Natural killer cell treated with Interleukin-12 subunit alpha and Interleukin-12 subunit beta and Interleukin-15 and Interleukin-18, amount 100 ng/mL, for 72 hours (primary cell): ENCODE data around the gene SGSM2. TPM values are rescaled to one million over a fixed set of nuclear protein-coding genes. Genes with fewer than 3 reads are reported as not detected.

Experiments
- ATAC-seq, 2 donors: fragments of 150-1000 bp; cut with Tn5 transposase in 1 of 2; sonication (Bioruptor Pico), chemical (Tn5 transposase) in 1 of 2; 2 replicates each; pipeline ENCODE4 v1.10.0; 2021
- DNase-seq: peaks from one replicate; pipeline ENCODE4 v3.0.0; 2022; ENCODE audit warnings: low spot score
- H3K27ac Mint-ChIP-seq, 2 donors: 1 replicate in 1 of 2; 2 replicates in 1 of 2; pipeline ENCODE4 v1.8.0; 2022; ENCODE audit warnings: mixed read lengths in 2 of 2, mild to moderate bottlenecking in 1 of 2, moderate library complexity in 1 of 2
- H3K27me3 Mint-ChIP-seq, 2 donors: 1 replicate in 1 of 2; 2 replicates in 1 of 2; pipeline ENCODE4 v1.8.0; 2022; ENCODE audit warnings: mixed read lengths in 2 of 2
- H3K36me3 Mint-ChIP-seq: one replicate; pipeline ENCODE4 v1.8.0; 2022; ENCODE audit warnings: mixed read lengths
- H3K4me1 Mint-ChIP-seq, 2 donors: 1 replicate in 1 of 2; 2 replicates in 1 of 2; pipeline ENCODE4 v1.8.0; 2022; ENCODE audit warnings: low read depth in 2 of 2, mixed read lengths in 2 of 2, mild to moderate bottlenecking in 1 of 2
- H3K4me3 Mint-ChIP-seq: one replicate; pipeline ENCODE4 v1.8.0; 2022; ENCODE audit warnings: mixed read lengths
- H3K9me3 Mint-ChIP-seq: 2 replicates; pipeline ENCODE4 v1.8.0; 2022; ENCODE audit warnings: mixed read lengths
- total RNA-seq, 2 donors: library from RNA; stranded (reverse); gene quantifications; one replicate each; pipeline ENCODE4 v1.2.3, GENCODE V29; 2022

The SGSM2 gene
- total RNA-seq, 2 donors from 2014 or later = 16.6 to 54.8 TPM

DNA sequence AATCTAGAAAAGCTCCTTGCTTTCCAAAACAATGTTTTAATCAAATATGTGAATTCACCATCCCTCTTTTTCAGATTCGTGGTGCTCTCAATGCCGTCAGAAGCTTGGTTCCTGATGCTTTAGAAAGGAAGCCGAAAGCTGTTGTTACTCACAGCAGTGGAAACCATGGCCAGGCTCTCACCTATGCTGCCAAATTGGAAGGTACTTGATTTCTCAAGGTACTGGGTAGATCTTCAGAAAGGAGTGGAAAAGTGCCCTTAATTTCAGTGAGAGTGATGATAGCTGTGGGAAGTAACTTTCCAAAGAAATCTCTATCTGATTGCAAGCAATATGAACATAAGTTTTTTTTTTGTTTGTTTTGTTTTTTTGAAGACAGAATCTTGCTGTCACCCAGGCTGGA, 19.5 kb upstream of the SGSM2 start:
- H3K4me3 Mint-ChIP-seq = no peak overlapping the region
- H3K27me3 Mint-ChIP-seq = no peaks in the 10 kb centered on the region
- DNase-seq (no peak), ATAC-seq (no peak)
- H3K9me3 Mint-ChIP-seq = no peaks in the 10 kb centered on the region
- H3K27ac Mint-ChIP-seq = no peak overlapping the region
- no peaks in the 10 kb centered on the region for H3K4me1 Mint-ChIP-seq
- H3K36me3 Mint-ChIP-seq = peaks cover 5% of the 10 kb centered on the region

DNA sequence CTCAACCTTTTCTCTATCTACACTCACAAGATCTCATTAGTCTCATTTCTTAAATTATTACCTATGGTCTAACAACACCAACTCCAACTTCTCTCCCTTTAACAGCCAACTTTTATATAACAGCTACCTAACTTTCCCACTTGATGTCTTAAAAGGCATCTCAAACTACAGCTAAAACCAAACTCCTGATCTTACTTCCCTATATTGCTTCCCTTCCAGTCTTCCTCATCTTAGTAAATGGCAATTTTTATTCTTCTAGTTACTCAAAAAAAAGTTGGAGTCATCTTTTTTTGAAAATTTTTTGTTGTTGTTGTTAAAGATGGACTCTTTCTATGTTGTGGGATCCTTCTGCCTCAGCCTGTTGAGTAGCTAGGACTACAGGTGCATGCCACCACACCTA, 18.2 kb upstream of the SGSM2 start:
- no peak overlapping the region for H3K27ac Mint-ChIP-seq
- H3K9me3 Mint-ChIP-seq = no peaks in the 10 kb centered on the region
- H3K4me1 Mint-ChIP-seq = no peaks in the 10 kb centered on the region
- H3K27me3 Mint-ChIP-seq = no peaks in the 10 kb centered on the region
- DNase-seq (no peak), ATAC-seq (no peak)
- peaks cover 7% of the 10 kb centered on the region for H3K36me3 Mint-ChIP-seq
- H3K4me3 Mint-ChIP-seq = no peak overlapping the region

DNA sequence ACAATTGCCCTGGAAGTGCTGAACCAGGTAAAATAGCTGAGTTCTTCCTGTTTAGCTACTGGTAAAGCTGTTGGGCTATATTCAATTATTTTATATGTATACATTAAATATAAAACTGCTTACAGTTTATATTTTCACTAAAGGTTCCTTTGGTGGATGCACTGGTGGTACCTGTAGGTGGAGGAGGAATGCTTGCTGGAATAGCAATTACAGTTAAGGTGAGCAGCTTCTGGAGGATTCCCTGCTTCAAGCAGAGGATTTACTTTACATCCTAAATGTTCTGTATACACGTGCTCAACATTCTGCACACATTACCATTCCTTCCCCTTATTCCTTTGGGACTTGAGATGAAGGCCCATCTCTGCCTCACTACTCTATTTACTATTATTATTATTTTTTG, 15.9 kb upstream of the SGSM2 start:
- no peaks in the 10 kb centered on the region for H3K4me1 Mint-ChIP-seq
- no peaks in the 10 kb centered on the region for H3K27me3 Mint-ChIP-seq
- H3K9me3 Mint-ChIP-seq = no peaks in the 10 kb centered on the region
- no peak overlapping the region for H3K27ac Mint-ChIP-seq
- peaks cover 24% of the 10 kb centered on the region for H3K36me3 Mint-ChIP-seq
- DNase-seq (no peak), ATAC-seq (no peak)
- no peak overlapping the region for H3K4me3 Mint-ChIP-seq

DNA sequence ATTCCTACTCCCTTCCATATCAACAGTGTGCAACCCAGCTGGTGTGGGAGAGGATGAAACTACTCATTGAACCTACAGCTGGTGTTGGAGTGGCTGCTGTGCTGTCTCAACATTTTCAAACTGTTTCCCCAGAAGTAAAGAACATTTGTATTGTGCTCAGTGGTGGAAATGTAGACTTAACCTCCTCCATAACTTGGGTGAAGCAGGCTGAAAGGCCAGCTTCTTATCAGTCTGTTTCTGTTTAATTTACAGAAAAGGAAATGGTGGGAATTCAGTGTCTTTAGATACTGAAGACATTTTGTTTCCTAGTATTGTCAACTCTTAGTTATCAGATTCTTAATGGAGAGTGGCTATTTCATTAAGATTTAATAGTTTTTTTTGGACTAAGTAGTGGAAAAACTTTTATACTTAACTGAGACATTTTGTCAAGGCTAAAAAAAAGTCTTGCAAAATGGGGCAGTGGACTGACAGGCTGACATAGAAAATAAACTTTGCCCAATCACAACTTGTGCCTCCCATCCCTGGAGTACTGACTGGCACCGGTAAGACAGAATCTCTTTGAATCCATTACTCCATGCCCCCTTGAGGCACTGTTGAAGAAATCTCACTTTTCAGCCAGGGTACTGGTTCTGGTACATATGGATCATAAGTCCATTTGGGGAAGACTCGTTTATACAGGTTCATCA, 13.5 kb upstream of the SGSM2 start:
- DNase-seq (no peak), ATAC-seq (no peak)
- Mint-ChIP-seq H3K9me3 (no peaks in the 10 kb centered on the region), H3K4me1 (no peaks in the 10 kb centered on the region), H3K27me3 (no peaks in the 10 kb centered on the region), H3K36me3 (peaks cover 24% of the 10 kb centered on the region), H3K4me3 (no peak overlapping the region), H3K27ac (no peak overlapping the region)

DNA sequence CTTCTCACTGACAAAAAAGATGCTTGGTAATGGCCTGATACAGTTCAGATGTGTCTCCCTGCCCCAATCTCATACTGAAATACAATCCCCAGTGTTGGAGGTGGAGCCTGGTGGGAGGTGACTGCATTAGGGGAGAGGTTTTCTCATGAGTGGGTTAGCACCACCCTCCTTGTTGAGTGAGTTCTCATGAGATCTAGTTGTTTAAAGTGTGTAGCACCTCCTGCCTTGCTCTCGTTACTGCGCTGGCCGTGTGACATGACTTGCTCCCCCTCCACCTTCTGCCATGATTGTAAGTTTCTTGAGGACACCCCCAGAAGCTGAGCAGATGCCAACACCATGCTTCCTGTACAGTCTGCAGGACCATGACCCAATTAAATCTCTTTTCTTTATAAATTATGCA, 6.0 kb upstream of the SGSM2 start:
- Mint-ChIP-seq H3K27me3 (no peaks in the 10 kb centered on the region), H3K27ac (no peak overlapping the region), H3K9me3 (no peaks in the 10 kb centered on the region), H3K4me1 (peaks cover 7 to 18% of the 10 kb centered on the region in 2 donors), H3K4me3 (no peak overlapping the region), H3K36me3 (peaks cover 14% of the 10 kb centered on the region)
- DNase-seq (no peak), ATAC-seq (no peak)

DNA sequence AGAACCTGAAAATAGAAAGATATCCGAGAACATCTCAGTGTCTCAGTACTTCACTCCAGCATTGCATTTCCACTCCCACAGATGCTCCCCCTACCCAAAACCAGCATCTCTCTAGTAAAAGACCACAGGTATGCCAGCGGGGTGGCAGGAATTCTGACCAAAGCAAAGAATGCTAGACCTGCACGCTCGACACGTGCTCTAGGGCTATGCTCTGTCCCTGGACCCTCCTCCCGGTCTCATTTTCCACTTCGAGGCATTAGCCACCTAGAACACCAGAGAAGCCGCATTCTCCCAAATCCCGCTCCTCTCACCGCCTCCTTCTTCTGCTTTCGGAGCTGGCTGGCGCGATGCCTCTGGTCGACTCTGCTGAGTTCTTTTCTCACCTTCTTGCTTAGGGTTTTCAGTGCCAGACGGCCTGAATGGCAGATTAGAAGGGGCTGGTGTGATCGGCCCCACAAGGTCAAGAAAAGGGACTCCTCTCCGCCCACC, 1.5 kb upstream of the SGSM2 start:
- DNase-seq = no peak
- peaks cover 6% of the 10 kb centered on the region for H3K36me3 Mint-ChIP-seq
- H3K27me3 Mint-ChIP-seq = no peaks in the 10 kb centered on the region
- peaks cover 0 to 22% of the 10 kb centered on the region in 2 donors for H3K4me1 Mint-ChIP-seq
- no peaks in the 10 kb centered on the region for H3K9me3 Mint-ChIP-seq
- H3K4me3 Mint-ChIP-seq = no peak overlapping the region
- peak overlapping the region; percentile 90 to 95 for H3K27ac Mint-ChIP-seq
- no peak for ATAC-seq

DNA sequence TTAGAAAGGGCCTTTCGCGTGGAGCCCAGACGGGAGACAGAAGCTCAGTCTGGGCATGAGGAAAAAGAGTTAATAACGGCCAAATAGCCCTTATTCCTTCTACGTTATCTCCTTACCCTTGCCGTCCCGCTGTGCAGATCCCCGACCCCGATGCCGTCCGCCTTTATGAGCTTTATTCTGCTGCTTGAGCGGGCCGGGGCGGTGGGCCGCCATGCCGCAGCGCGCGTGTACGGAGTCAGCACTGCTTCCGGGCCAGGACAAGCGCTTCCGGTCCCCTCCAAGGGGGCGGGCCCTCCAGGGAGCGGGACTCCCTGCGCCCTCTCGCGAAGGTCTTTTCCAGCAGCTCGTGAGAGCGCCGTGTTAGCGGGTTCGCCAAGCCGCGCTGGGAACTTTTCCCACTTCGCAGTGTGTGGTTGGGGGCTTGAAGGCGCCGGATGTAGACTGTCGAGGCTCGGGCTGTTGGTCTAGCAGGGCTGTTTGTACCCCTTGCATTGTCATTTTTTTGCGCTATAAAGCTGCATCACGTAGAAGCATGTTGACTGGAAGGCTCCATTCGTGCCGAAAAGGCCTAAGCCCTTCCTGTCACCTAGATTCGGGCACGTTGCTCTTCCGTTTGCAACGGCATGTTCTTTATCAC, 968 bp upstream of the SGSM2 start, which contains the start of gene TSR1:
TSS of gene TSR1 (minus strand) at position 243 of the 637 bp plus-strand sequence. CDS start at position 213, 30 bp downstream.
- peaks cover 0 to 22% of the 10 kb centered on the region in 2 donors for H3K4me1 Mint-ChIP-seq
- no peaks in the 10 kb centered on the region for H3K9me3 Mint-ChIP-seq
- peaks cover 6% of the 10 kb centered on the region for H3K36me3 Mint-ChIP-seq
- no peaks in the 10 kb centered on the region for H3K27me3 Mint-ChIP-seq
- DNase-seq (peak; percentile 95), ATAC-seq (peak; percentile 94 to 97)
- H3K4me3 Mint-ChIP-seq = no peak within 1 kb of the TSS
- peak within 1 kb of the TSS; percentile 90 to 95 for H3K27ac Mint-ChIP-seq

DNA sequence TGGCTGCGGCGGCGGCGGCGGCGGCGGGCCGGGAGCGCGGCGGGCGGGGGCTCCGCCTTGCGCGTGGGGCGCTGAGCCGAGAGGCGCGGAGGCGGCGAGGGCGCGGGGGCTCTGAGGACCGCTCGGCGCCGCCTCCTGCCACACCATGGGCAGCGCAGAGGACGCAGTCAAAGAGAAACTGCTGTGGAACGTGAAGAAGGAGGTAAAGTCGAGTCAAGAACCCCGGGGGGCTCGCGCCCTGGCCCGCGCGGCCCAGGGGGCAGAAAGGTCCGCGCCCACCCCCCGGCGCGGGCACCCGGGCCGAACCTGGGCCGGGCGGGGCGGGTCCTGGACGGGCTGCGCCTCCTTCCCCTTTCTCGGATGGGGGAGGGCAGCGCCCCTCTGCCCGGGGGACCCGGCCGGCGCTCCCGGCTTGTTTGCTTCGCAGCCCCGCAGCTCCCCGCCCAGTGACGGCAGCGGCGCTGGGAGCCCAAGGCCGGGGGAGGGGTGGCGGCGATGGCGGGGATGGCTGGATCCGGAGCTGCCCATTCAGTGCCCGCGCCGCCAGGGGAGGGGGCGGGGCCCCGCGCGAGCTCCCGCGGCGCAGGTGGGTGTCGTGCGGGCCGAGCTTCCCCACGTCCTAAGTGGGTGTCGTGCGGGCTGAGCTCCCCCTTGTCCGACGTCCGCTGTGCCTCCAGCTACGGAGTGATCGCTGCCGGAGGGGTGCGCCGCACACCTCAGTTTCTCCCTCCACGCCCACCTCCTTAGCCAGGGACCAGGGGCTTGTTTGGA, 428 bp downstream of the SGSM2 start:
- no peaks in the 10 kb centered on the region for H3K27me3 Mint-ChIP-seq
- H3K4me1 Mint-ChIP-seq = peaks cover 0 to 22% of the 10 kb centered on the region in 2 donors
- H3K4me3 Mint-ChIP-seq = peak overlapping the region; percentile 80
- DNase-seq (peak; percentile 68), ATAC-seq (peak; percentile 59 to 68)
- H3K9me3 Mint-ChIP-seq = no peaks in the 10 kb centered on the region
- H3K27ac Mint-ChIP-seq = peak overlapping the region in 1 of 2 donors; percentile 43
- peaks cover 6% of the 10 kb centered on the region for H3K36me3 Mint-ChIP-seq

DNA sequence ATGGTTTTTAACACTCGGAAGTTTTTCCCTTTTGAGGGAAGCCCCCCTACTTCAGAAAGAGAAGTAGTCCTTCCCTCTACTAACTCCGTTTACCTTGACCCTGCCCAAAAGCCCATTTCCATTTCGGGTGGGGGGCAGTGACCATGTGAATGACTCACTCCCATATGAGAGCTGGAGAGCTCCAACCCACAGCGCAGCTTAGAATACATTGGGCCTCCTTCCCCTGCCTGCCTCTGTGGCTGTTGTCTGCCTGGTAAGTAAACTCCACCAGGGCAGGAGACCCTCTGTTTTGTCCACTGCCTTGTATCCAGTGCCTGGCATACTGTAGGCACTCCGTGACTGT, 985 bp downstream of the SGSM2 start:
- H3K9me3 Mint-ChIP-seq = no peaks in the 10 kb centered on the region
- no peak for DNase-seq
- peak overlapping the region; percentile 35 to 43 for H3K27ac Mint-ChIP-seq
- no peak for ATAC-seq
- H3K36me3 Mint-ChIP-seq = peaks cover 6% of the 10 kb centered on the region
- H3K4me3 Mint-ChIP-seq = peak overlapping the region; percentile 80
- H3K27me3 Mint-ChIP-seq = no peaks in the 10 kb centered on the region
- H3K4me1 Mint-ChIP-seq = peaks cover 0 to 22% of the 10 kb centered on the region in 2 donors

DNA sequence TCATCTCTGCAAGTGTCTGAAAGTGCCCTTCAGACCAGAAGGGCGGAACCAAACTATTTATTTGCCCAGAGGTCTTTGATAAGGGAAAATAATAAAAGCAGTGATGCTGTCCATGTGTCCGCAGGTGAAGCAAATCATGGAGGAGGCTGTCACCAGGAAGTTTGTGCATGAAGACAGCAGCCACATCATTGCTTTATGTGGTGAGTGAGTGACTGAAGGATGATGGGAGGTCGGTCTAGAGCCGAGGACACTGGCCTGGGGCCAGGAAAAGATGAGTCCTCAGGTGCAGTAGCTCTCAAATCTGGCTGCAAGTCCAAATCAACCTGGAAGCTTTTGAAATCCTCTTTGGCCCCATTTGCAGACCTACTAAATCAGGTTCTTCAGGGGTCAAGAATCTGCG, 6.1 kb downstream of the SGSM2 start:
- H3K36me3 Mint-ChIP-seq = no peaks in the 10 kb centered on the region
- H3K27ac Mint-ChIP-seq = no peak overlapping the region
- H3K4me1 Mint-ChIP-seq = peaks cover 0 to 3% of the 10 kb centered on the region in 2 donors
- no peak overlapping the region for H3K4me3 Mint-ChIP-seq
- ATAC-seq = no peak
- DNase-seq = no peak
- H3K27me3 Mint-ChIP-seq = no peaks in the 10 kb centered on the region
- no peaks in the 10 kb centered on the region for H3K9me3 Mint-ChIP-seq

DNA sequence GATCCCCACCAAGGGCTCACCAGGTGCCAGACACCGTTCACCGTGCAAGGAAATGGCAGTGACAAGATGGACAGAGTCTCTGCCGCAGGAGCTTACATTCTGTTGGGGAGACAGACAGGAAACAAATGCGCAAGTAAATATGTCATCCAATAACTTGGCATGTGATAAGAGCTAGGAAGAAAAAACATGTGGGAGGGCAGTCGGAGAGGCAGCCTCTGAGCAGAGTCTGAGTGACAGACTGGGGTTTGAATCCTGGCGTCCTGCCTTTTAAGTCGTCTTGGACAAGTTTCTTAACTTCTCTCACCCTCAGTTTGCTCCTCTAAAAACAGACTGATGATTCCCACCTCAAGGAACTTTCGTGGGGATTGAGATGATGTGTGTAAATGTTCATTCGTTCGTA, 7.2 kb downstream of the SGSM2 start:
- Mint-ChIP-seq H3K27me3 (no peaks in the 10 kb centered on the region), H3K9me3 (no peaks in the 10 kb centered on the region), H3K4me1 (peaks cover 0 to 2% of the 10 kb centered on the region in 2 donors), H3K36me3 (no peaks in the 10 kb centered on the region), H3K4me3 (no peak overlapping the region), H3K27ac (no peak overlapping the region)
- no peak for DNase-seq
- ATAC-seq = no peak

DNA sequence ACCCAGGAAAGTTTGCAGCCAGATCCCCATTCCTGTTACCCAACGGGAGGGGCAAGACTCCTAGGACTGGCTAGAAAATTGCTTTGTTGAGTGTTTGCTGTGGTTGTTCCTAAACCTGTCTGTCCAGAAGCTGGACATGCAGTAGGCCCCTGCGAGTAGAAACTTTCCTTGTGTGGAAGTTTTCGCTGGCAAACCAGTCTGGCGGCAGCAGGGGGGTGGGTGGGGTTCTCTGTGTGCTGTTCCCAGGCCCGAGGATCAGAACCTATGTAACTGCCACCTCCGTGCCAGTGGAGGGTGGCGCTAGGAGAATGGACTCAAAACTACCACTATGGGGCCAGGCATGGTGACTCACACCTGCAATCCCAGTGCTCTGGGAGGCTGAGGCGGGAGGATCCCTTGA, 9.2 kb downstream of the SGSM2 start:
- no peak overlapping the region for H3K4me3 Mint-ChIP-seq
- H3K27ac Mint-ChIP-seq = no peak overlapping the region
- no peak for ATAC-seq
- H3K27me3 Mint-ChIP-seq = no peaks in the 10 kb centered on the region
- DNase-seq = no peak
- H3K36me3 Mint-ChIP-seq = no peaks in the 10 kb centered on the region
- no peaks in the 10 kb centered on the region for H3K9me3 Mint-ChIP-seq
- peaks cover 0 to 2% of the 10 kb centered on the region in 2 donors for H3K4me1 Mint-ChIP-seq

DNA sequence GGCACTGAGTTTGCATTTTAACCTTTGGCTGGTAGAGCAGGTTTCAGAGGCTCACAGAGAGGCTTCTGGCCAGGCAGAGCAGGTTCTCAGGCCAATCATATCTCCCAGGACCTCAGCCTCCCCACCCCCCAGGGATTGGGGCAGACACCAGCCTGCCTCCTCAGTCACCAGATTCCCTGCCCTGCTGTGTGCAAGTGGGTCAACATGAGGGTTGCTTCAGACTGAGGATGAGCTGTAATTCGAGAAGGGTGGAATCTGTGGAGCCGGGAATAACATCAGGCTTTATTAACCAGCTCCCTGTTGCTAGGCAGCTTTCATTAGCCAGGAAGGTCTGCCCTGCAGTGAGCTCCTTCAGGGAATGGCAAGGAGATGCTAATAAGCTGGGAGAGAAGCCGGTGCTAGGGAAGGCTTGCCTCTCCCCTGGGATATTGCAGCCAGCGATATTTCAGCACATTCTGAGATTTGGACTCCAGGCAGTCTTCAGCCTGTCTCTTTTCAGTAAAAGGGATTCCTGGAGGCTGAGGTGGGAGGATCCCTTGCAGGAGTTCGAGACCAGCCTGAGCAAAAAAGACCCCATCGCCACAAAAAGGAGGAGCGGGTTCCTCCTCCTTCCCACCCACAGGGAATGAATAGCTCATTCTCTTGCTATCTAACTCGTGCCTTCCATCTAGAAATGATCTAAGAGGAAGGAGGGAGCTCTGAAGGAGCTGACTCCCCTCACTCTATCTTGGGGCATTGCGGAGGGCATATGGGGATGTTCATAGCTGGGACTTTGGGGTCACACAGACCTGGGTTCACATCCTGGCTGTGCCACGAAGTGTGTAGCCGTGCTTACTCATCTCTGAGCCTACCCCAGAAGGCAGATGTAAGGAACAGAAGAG, 10.7 kb downstream of the SGSM2 start:
- H3K4me3 Mint-ChIP-seq = no peak overlapping the region
- no peaks in the 10 kb centered on the region for H3K9me3 Mint-ChIP-seq
- no peaks in the 10 kb centered on the region for H3K27me3 Mint-ChIP-seq
- DNase-seq (no peak), ATAC-seq (no peak)
- no peaks in the 10 kb centered on the region for H3K36me3 Mint-ChIP-seq
- H3K4me1 Mint-ChIP-seq = peaks cover 0 to 3% of the 10 kb centered on the region in 2 donors
- H3K27ac Mint-ChIP-seq = no peak overlapping the region
